Hepatocyte (in vitro differentiated cells): ENCODE measurements around the gene CRBN.

Experiments
- EZH2 ChIP-seq: fragments of 200-600 bp; sonication (generic); IDR thresholded peaks from 2 replicates; pipeline ENCODE4 v1.6.1; 2016; ENCODE audit warnings: antibody characterized with exemption, mild to moderate bottlenecking, borderline replicate concordance
- EZH2phosphoT487 ChIP-seq: fragments of 200-600 bp; sonication (generic); IDR thresholded peaks from one replicate; pipeline ENCODE4 v1.6.1; 2018; ENCODE audit warnings: antibody characterized with exemption, mild to moderate bottlenecking, low read depth, moderate library complexity; ENCODE audit not compliant: unreplicated experiment, severe bottlenecking
- TF ChIP-seq, protein P1 (sequence below): fragments of 200-600 bp; sonication (generic); IDR thresholded peaks from 2 replicates; pipeline ENCODE4 v1.5.1; 2016; ENCODE audit warnings: antibody characterized with exemption, mild to moderate bottlenecking; ENCODE audit not compliant: poor library complexity

DNA sequence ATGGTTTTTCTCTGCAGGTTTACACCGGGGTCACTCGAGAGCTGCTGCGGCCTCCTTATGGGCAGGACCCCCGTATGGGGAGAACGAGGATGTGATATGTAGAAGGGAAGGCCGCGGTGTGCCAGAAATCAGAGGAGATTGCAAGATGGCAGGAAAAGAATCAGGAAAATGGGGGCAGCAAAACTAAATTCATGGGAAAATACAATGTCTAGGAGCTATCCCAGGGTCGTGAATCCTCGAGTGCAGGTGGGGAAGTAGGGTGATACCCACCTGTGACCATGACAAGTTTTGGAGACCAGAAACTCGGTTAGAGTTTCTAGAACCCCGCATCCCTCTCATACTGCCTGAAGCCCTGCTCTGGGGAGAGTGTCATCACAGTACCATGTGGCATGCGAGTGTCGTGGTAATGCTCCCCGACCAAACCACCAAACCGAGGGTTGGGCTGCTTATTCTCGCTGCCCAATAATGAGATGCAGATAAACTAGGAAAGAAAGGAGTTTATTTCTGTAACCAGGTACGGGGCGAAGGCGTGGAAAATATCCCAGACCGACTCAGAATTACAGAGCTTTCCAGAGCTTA lies 52.0 kb downstream of the CRBN start:
- TF ChIP-seq, protein P1, sequence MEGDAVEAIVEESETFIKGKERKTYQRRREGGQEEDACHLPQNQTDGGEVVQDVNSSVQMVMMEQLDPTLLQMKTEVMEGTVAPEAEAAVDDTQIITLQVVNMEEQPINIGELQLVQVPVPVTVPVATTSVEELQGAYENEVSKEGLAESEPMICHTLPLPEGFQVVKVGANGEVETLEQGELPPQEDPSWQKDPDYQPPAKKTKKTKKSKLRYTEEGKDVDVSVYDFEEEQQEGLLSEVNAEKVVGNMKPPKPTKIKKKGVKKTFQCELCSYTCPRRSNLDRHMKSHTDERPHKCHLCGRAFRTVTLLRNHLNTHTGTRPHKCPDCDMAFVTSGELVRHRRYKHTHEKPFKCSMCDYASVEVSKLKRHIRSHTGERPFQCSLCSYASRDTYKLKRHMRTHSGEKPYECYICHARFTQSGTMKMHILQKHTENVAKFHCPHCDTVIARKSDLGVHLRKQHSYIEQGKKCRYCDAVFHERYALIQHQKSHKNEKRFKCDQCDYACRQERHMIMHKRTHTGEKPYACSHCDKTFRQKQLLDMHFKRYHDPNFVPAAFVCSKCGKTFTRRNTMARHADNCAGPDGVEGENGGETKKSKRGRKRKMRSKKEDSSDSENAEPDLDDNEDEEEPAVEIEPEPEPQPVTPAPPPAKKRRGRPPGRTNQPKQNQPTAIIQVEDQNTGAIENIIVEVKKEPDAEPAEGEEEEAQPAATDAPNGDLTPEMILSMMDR, result no peak
- TF ChIP-seq EZH2phosphoT487 (no peak), EZH2 (no peak)
